Brain microvascular endothelial cell (primary cell): ENCODE measurements around the gene RPL21.
"Not testable (repeated sequence)": the region's sequence is repeated elsewhere in the genome, so short reads cannot be mapped to it uniquely, and the experiment has no call there.

ENCODE experiments used
- DNase-seq: peaks from one replicate; pipeline ENCODE4 v3.0.0-alpha.2; 2020
- H3K27ac ChIP-seq: fragments of 250-450 bp; sonication (Bioruptor Pico); 2 replicates; pipeline ENCODE4 v1.5.1; 2020; ENCODE audit warnings: mild to moderate bottlenecking, moderate library complexity
- H3K27me3 ChIP-seq: fragments of 250-450 bp; sonication (Bioruptor Pico); replicated peaks from 2 replicates; pipeline ENCODE4 v1.5.1; 2020; ENCODE audit warnings: mild to moderate bottlenecking
- H3K36me3 ChIP-seq: fragments of 250-450 bp; sonication (Bioruptor Pico); replicated peaks from 2 replicates; pipeline ENCODE4 v1.5.1; 2020; ENCODE audit warnings: mild to moderate bottlenecking
- H3K4me3 ChIP-seq: 2 replicates; pipeline ENCODE4 v1.5.1; 2011; ENCODE audit warnings: low read depth, mild to moderate bottlenecking, control low read depth, low read length, moderate library complexity
- CTCF ChIP-seq: IDR thresholded peaks from 2 replicates; pipeline ENCODE4 v1.5.1; 2011; ENCODE audit warnings: low read depth, mild to moderate bottlenecking, moderate library complexity, low read length, control low read depth, inconsistent platforms; ENCODE audit errors: missing control alignments
- in situ Hi-C: cut with HindIII; loops from 2 replicates; pipeline ENCODE4 v1.10.0; 2017; ENCODE audit warnings: low sequenced_read_pairs, low pct_ligation_motif_present

The RPL21 gene

GRCh38 chr13:27211271-27211670, 40.1 kb upstream of the RPL21 start:
- no peak overlapping the region for H3K27ac ChIP-seq
- H3K36me3 ChIP-seq, result no peaks in the 10 kb centered on the region
- DNase-seq, result no peak
- no peak for TF ChIP-seq CTCF
- no peaks in the 10 kb centered on the region for H3K27me3 ChIP-seq
- no peak overlapping the region for H3K4me3 ChIP-seq
- in situ Hi-C loops, result no loop called here

- Histone ChIP-seq H3K27me3 (no peaks in the 10 kb centered on the region), H3K27ac (no peak overlapping the region), H3K4me3 (no peak overlapping the region), H3K36me3 (no peaks in the 10 kb centered on the region)
- in situ Hi-C loops, result no loop called here
- peak; percentile 82 for DNase-seq
- TF ChIP-seq CTCF, result no peak
Observed at GRCh38 chr13:27211771-27212364, 39.5 kb upstream of the RPL21 start.

- H3K27ac ChIP-seq, H3K36me3 ChIP-seq, in situ Hi-C loops, DNase-seq, H3K4me3 ChIP-seq, H3K27me3 ChIP-seq: not testable (repeated sequence)
Observed at GRCh38 chr13:27213386-27213785, 38.0 kb upstream of the RPL21 start.

- H3K27ac ChIP-seq, H3K27me3 ChIP-seq, DNase-seq, H3K36me3 ChIP-seq, in situ Hi-C loops, H3K4me3 ChIP-seq: not testable (repeated sequence)
Observed at GRCh38 chr13:27217791-27218190, 33.6 kb upstream of the RPL21 start.

- H3K36me3 ChIP-seq, H3K4me3 ChIP-seq, in situ Hi-C loops, H3K27me3 ChIP-seq, DNase-seq, H3K27ac ChIP-seq: not testable (repeated sequence)
Observed at GRCh38 chr13:27218861-27219260, 32.5 kb upstream of the RPL21 start.

GRCh38 chr13:27219611-27220010, 31.7 kb upstream of the RPL21 start:
- Histone ChIP-seq H3K27ac (no peak overlapping the region), H3K36me3 (no peaks in the 10 kb centered on the region), H3K4me3 (no peak overlapping the region), H3K27me3 (no peaks in the 10 kb centered on the region)
- no peak for DNase-seq
- no peak for TF ChIP-seq CTCF
- in situ Hi-C loops, result no loop called here

- H3K36me3 ChIP-seq, H3K27ac ChIP-seq, H3K4me3 ChIP-seq, in situ Hi-C loops, H3K27me3 ChIP-seq, DNase-seq: not testable (repeated sequence)
Observed at GRCh38 chr13:27222100-27222499, 29.3 kb upstream of the RPL21 start.

- no peak overlapping the region for H3K4me3 ChIP-seq
- in situ Hi-C loops, result no loop called here
- H3K27ac ChIP-seq, result no peak overlapping the region
- no peak for DNase-seq
- TF ChIP-seq CTCF, result no peak
- H3K36me3 ChIP-seq, result no peaks in the 10 kb centered on the region
- H3K27me3 ChIP-seq, result no peaks in the 10 kb centered on the region
Observed at GRCh38 chr13:27226991-27227390, 24.4 kb upstream of the RPL21 start.
